GM21367 (cell line): ENCODE data around the gene CLDN25.

Experiments
- ATAC-seq: cut with Tn5 transposase; IDR thresholded peaks from one replicate; pipeline ENCODE4 v1.9.1; 2021; ENCODE audit not compliant: unreplicated experiment

The CLDN25 gene

GRCh38 chr11:113806406-113806805, 26.8 kb downstream of the CLDN25 start:
- peak; percentile 70 for ATAC-seq

GRCh38 chr11:113808931-113809330, 29.3 kb downstream of the CLDN25 start:
- no peak for ATAC-seq

GRCh38 chr11:113814181-113814580, 34.6 kb downstream of the CLDN25 start:
- ATAC-seq: no peak

- no peak for ATAC-seq
Observed at GRCh38 chr11:113817162-113817561, 37.6 kb downstream of the CLDN25 start.

- ATAC-seq: no peak
Observed at GRCh38 chr11:113817626-113818025, 38.0 kb downstream of the CLDN25 start.

GRCh38 chr11:113818426-113818825, 38.8 kb downstream of the CLDN25 start:
- no peak for ATAC-seq

- ATAC-seq: no peak
Observed at GRCh38 chr11:113827477-113827876, 47.9 kb downstream of the CLDN25 start.

- ATAC-seq: no peak
Observed at GRCh38 chr11:113828191-113828590, 48.6 kb downstream of the CLDN25 start.

GRCh38 chr11:113829751-113830150, 50.2 kb downstream of the CLDN25 start:
- ATAC-seq: no peak
